GM12872 (cell line): ENCODE measurements around the gene TMEM121.

ENCODE experiments used
- CTCF ChIP-seq: IDR thresholded peaks from 3 replicates; pipeline ENCODE4 v1.5.1; 2011; ENCODE audit warnings: low read depth, mild to moderate bottlenecking, low read length, moderate library complexity; ENCODE audit not compliant: insufficient read depth

TMEM121 gene

GRCh38 chr14:105485739-105486162 lies 40.6 kb upstream of the TMEM121 start:
- TF ChIP-seq CTCF, result peak; percentile 47

GRCh38 chr14:105486163-105486973 lies 40.0 kb upstream of the TMEM121 start, which contains the start of gene CRIP1:
Gene CRIP1 (plus strand): TSS chr14:105486886. CDS start chr14:105487260, 374 bp downstream.
- TF ChIP-seq CTCF, result no peak

GRCh38 chr14:105486974-105487448 lies 39.4 kb upstream of the TMEM121 start:
- no peak for TF ChIP-seq CTCF

- no peak for TF ChIP-seq CTCF
Measured at GRCh38 chr14:105487449-105487985, 38.9 kb upstream of the TMEM121 start.

- no peak for TF ChIP-seq CTCF
Measured at GRCh38 chr14:105487986-105488777, 38.2 kb upstream of the TMEM121 start.

- no peak for TF ChIP-seq CTCF
Measured at GRCh38 chr14:105488781-105489541, 37.4 kb upstream of the TMEM121 start.
